Measurements from ENCODE around the gene RMDN3. TPM values are rescaled to one million over a fixed set of nuclear protein-coding genes. Genes with fewer than 3 reads are reported as not detected.

The RMDN3 gene
- total and polyA plus RNA-seq, 2 of the 13 experiments (the other 11 are each of a cell fraction or from before 2014, with no cell fraction given): 16.8 to 19.5 TPM

DNA sequence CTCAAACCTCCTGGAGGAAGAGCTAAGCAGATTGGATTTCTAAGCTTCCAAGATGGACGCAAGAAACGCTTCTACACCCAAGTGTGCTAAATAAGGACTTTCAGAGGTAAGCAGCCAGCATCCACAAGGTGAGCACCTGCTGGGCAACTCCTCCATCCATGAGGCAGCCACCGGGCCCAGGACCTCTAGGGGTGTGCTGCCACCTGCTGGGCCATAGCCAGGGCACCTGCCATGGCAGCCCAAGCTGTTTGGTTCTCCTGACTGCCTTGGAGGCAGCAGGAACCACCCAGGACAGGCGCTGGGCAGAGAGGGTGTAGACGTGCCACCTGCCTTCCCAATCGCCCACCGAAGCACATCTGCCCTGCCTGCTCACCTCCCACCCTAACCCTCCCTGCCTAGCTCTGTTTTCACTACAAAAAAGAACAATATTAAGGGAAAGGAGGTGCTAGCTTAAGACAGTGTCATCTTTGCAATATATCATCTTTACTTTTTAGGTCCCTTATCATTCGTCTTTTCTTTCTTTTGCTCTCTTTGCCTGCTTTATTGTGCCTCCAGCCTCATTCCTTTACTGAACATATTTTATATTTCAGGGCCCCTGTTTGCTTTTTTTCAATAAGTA is 27.7 kb upstream of the RMDN3 start (continued):
- TF ChIP-seq, protein P1, sequence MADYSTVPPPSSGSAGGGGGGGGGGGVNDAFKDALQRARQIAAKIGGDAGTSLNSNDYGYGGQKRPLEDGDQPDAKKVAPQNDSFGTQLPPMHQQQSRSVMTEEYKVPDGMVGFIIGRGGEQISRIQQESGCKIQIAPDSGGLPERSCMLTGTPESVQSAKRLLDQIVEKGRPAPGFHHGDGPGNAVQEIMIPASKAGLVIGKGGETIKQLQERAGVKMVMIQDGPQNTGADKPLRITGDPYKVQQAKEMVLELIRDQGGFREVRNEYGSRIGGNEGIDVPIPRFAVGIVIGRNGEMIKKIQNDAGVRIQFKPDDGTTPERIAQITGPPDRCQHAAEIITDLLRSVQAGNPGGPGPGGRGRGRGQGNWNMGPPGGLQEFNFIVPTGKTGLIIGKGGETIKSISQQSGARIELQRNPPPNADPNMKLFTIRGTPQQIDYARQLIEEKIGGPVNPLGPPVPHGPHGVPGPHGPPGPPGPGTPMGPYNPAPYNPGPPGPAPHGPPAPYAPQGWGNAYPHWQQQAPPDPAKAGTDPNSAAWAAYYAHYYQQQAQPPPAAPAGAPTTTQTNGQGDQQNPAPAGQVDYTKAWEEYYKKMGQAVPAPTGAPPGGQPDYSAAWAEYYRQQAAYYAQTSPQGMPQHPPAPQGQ (CRISPR knock-in tag; IDR thresholded peaks at IDR 0.05; ENCODE audit: borderline replicate concordance): no peak
- TF ChIP-seq SOX6 (IDR thresholded peaks at IDR 0.05): no peak
- peak; percentile 31; the same call in 1 of the 2 replicates for TF ChIP-seq SOX6 (CRISPR knock-in tag; IDR thresholded peaks at IDR 0.05)
- peak; percentile 50; the same call in 1 of the 2 replicates for TF ChIP-seq YEATS2 (CRISPR knock-in tag; IDR thresholded peaks at IDR 0.05; ENCODE audit: borderline replicate concordance)
- TF ChIP-seq ZNF496 (CRISPR knock-in tag; IDR thresholded peaks at IDR 0.05; ENCODE audit: insufficient replicate concordance): no peak
- TF ChIP-seq ZNF816 (CRISPR knock-in tag; IDR thresholded peaks at IDR 0.05; ENCODE audit: borderline replicate concordance): no peak
- no peak for TF ChIP-seq ZNF670 (CRISPR knock-in tag; IDR thresholded peaks at IDR 0.05; ENCODE audit: borderline replicate concordance)
- TF ChIP-seq MEIS1 (CRISPR knock-in tag; IDR thresholded peaks at IDR 0.05; ENCODE audit: borderline replicate concordance): no peak
- no peak for TF ChIP-seq JARID2 (CRISPR knock-in tag; IDR thresholded peaks at IDR 0.05; ENCODE audit: insufficient replicate concordance)
- peak; percentile 60; the same call in 1 of the 2 replicates for TF ChIP-seq KAT8 (CRISPR knock-in tag; IDR thresholded peaks at IDR 0.05)
- no peak for TF ChIP-seq ZNF780A (CRISPR knock-in tag; IDR thresholded peaks at IDR 0.05)
- no peak for TF ChIP-seq NBN (conservative IDR thresholded peaks at IDR 0.05)
- TF ChIP-seq ZNF850 (CRISPR knock-in tag; conservative IDR thresholded peaks at IDR 0.05): no peak
- no peak for TF ChIP-seq ZNF101 (CRISPR knock-in tag; IDR thresholded peaks at IDR 0.05; ENCODE audit: borderline replicate concordance, low read depth)

All from HepG2 (cell line).